ENCODE data around the gene DAW1. TPM values are rescaled to one million over a fixed set of nuclear protein-coding genes. Genes with fewer than 3 reads are reported as not detected.
A peak's percentile ranks its signal among the peaks of the same experiment; 100 is the strongest.
"Not testable (repeated sequence)": the region's sequence is repeated elsewhere in the genome, so short reads cannot be mapped to it uniquely, and the experiment has no call there.

DAW1 gene
- total and polyA plus RNA-seq, 8 donors: 0.70 to 7.7 (median 3.0) TPM

- H3K36me3 ChIP-seq: no peaks in the 10 kb centered on the region
- no peak overlapping the region for H3K27ac ChIP-seq
- peaks cover 0 to 10% of the 10 kb centered on the region in 2 donors for H3K9me3 ChIP-seq
- H3K4me1 ChIP-seq: no peaks in the 10 kb centered on the region
- no peak overlapping the region for H3K4me3 ChIP-seq
- no peak for ATAC-seq
- no peaks in the 10 kb centered on the region for H3K27me3 ChIP-seq
- no peak for TF ChIP-seq CTCF (IDR thresholded peaks at IDR 0.05)
- intact Hi-C loops (cut with DNase I): no loop called here
- no peak for DNase-seq
Observed at GRCh38 chr2:227932001-227932400, 60.6 kb downstream of the DAW1 start.

- Histone ChIP-seq H3K27ac (no peak overlapping the region), H3K27me3 (no peaks in the 10 kb centered on the region), H3K4me3 (no peak overlapping the region), H3K4me1 (no peaks in the 10 kb centered on the region), H3K9me3 (peaks cover 0 to 6% of the 10 kb centered on the region in 2 donors), H3K36me3 (no peaks in the 10 kb centered on the region)
- intact Hi-C loops (cut with DNase I): no loop called here
- ATAC-seq: no peak
- no peak for DNase-seq
- TF ChIP-seq CTCF (IDR thresholded peaks at IDR 0.05): no peak
Observed at GRCh38 chr2:227932403-227932802, 61.0 kb downstream of the DAW1 start.

GRCh38 chr2:227933884-227934283, 62.5 kb downstream of the DAW1 start:
- H3K27ac ChIP-seq: no peak overlapping the region
- no peaks in the 10 kb centered on the region for H3K9me3 ChIP-seq
- H3K4me3 ChIP-seq: no peak overlapping the region
- H3K4me1 ChIP-seq: no peaks in the 10 kb centered on the region
- no peaks in the 10 kb centered on the region for H3K27me3 ChIP-seq
- intact Hi-C loops (cut with DNase I): no loop called here
- H3K36me3 ChIP-seq: no peaks in the 10 kb centered on the region
- ATAC-seq: no peak
- no peak for TF ChIP-seq CTCF (IDR thresholded peaks at IDR 0.05)
- no peak for DNase-seq

- H3K27ac ChIP-seq; intact Hi-C loops (cut with DNase I); H3K4me1 ChIP-seq; H3K36me3 ChIP-seq; H3K4me3 ChIP-seq; H3K27me3 ChIP-seq; H3K9me3 ChIP-seq: not testable (repeated sequence)
- DNase-seq (peak in 1 of 4 donors; percentile 20), ATAC-seq (peak; percentile 63)
Observed at GRCh38 chr2:227936249-227936648, 64.8 kb downstream of the DAW1 start.

- H3K27me3 ChIP-seq: no peaks in the 10 kb centered on the region
- DNase-seq: peak in 1 of 4 donors; percentile 40
- peak in 1 of 2 donors; percentile 19 for TF ChIP-seq CTCF (IDR thresholded peaks at IDR 0.05)
Observed at GRCh38 chr2:227939271-227940027, 68.0 kb downstream of the DAW1 start.

GRCh38 chr2:227942021-227942420, 70.6 kb downstream of the DAW1 start:
- TF ChIP-seq CTCF (IDR thresholded peaks at IDR 0.05): no peak

More at GRCh38 chr2:227939271-227940027, 68.0 kb downstream of the DAW1 start:
- H3K9me3 ChIP-seq: no peaks in the 10 kb centered on the region
- no peak overlapping the region for H3K27ac ChIP-seq
- intact Hi-C loops (cut with DNase I): no loop called here
- no peak for ATAC-seq
- H3K4me1 ChIP-seq: no peaks in the 10 kb centered on the region
- no peak overlapping the region for H3K4me3 ChIP-seq
- H3K36me3 ChIP-seq: no peaks in the 10 kb centered on the region

More at GRCh38 chr2:227942021-227942420, 70.6 kb downstream of the DAW1 start:
- Histone ChIP-seq H3K9me3 (peaks cover 0 to 11% of the 10 kb centered on the region in 2 donors), H3K4me3 (no peak overlapping the region), H3K4me1 (no peaks in the 10 kb centered on the region), H3K36me3 (no peaks in the 10 kb centered on the region), H3K27ac (no peak overlapping the region), H3K27me3 (no peaks in the 10 kb centered on the region)
- no peak for DNase-seq
- intact Hi-C loops (cut with DNase I): no loop called here
- no peak for ATAC-seq
